ENCODE measurements around the gene BEND6. TPM values are rescaled to one million over a fixed set of nuclear protein-coding genes. Genes with fewer than 3 reads are reported as not detected.

BEND6 gene
- total RNA-seq, 1 experiment from 2014 or later, result 1.4 TPM

DNA sequence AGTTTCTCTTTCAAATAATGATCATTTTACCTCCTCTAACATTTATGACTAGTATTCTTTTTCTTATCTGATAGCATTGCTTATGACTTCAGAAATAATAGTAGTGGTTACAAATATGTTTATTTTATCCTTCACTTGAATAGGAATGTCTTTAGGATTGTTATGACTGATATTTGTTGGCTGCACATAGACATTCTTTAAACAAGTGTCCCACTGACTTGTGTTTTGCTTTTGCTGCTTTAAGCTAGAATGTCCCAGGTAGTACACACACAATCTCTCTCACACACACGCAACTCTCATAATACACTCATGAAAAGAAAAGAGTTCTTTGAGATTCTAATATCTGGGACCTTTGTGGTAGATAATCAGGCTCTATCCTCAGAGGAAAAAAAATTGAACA is 113.2 kb downstream of the BEND6 start:
- Histone ChIP-seq H2BK120ac (ENCODE audit: low read depth, low read length, poor library complexity, severe bottlenecking) (no peak overlapping the region), H4K5ac (ENCODE audit: insufficient read length, low read depth, low read length) (no peak overlapping the region), H3K23ac (ENCODE audit: insufficient read length, low read depth, low read length) (no peak overlapping the region), H4K20me1 (ENCODE audit: control insufficient read depth, insufficient read depth, insufficient read length) (no peaks in the 10 kb centered on the region), H3K79me2 (ENCODE audit: insufficient read depth, low read length) (no peaks in the 10 kb centered on the region), H3K27ac (ENCODE audit: insufficient read length, low read depth, low read length) (no peak overlapping the region), H3K56ac (ENCODE audit: insufficient read length, low read depth, low read length) (no peak overlapping the region), H3K27me3 (ENCODE audit: insufficient read depth, low read length) (no peaks in the 10 kb centered on the region), H2AK5ac (ENCODE audit: insufficient read length, low read length) (no peak overlapping the region), H3K14ac (ENCODE audit: insufficient read depth, low read length) (no peak overlapping the region), H2BK20ac (ENCODE audit: low read depth, low read length, poor library complexity, severe bottlenecking) (no peak overlapping the region), H2BK5ac (ENCODE audit: insufficient read length, low read length) (no peak overlapping the region), H3T11ph (ENCODE audit: low read length) (no peak overlapping the region), H3K23me2 (ENCODE audit: insufficient read length, low read depth, low read length, poor library complexity, severe bottlenecking) (no peaks in the 10 kb centered on the region), H2AFZ (ENCODE audit: low read length) (no peak overlapping the region), H4K8ac (replicated peaks; ENCODE audit: insufficient read length, low read depth, low read length) (no peak overlapping the region), H3K18ac (ENCODE audit: insufficient read length, low read depth, low read length) (no peak overlapping the region), H2BK12ac (ENCODE audit: insufficient read length, low read depth, low read length) (no peak overlapping the region), H4K91ac (ENCODE audit: insufficient read length, low read depth, low read length) (no peak overlapping the region), H3K4ac (ENCODE audit: low read depth, low read length) (no peak overlapping the region), H3K9ac (ENCODE audit: extremely low read depth, insufficient read length, low read length) (no peak overlapping the region), H3K4me2 (ENCODE audit: insufficient read depth, insufficient read length, low read length) (no peak overlapping the region), H3K9me3 (ENCODE audit: control insufficient read depth, low read depth, low read length) (no peaks in the 10 kb centered on the region), H2BK15ac (ENCODE audit: low read depth, low read length) (no peak overlapping the region), H3K4me1 (ENCODE audit: insufficient read depth, low read length) (peaks cover 9% of the 10 kb centered on the region; the same call in 1 of the 2 replicates), H3K79me1 (ENCODE audit: insufficient read depth, low read depth, low read length, poor library complexity, severe bottlenecking) (no peaks in the 10 kb centered on the region)
- DNase-seq, result no peak
- no CpG with 5 or more reads among the region's 1 CpG for WGBS (ENCODE audit: extremely low coverage, insufficient read length, low lambda C conversion rate)
- H3K36me3 Mint-ChIP-seq (ENCODE audit: insufficient read depth in 1 of 3, low read depth in 3 of 3), result peaks cover 8 to 15% (median 12%) of the 10 kb centered on the region in 3 experiments; a peak in 6 of 7 replicates
- 0 out of 5 replicates have a peak, but pooled peaks cover 0 to 3% of the 10 kb centered on the region in 2 experiments for H3K9me3 Mint-ChIP-seq
- TF ChIP-seq, protein P1, sequence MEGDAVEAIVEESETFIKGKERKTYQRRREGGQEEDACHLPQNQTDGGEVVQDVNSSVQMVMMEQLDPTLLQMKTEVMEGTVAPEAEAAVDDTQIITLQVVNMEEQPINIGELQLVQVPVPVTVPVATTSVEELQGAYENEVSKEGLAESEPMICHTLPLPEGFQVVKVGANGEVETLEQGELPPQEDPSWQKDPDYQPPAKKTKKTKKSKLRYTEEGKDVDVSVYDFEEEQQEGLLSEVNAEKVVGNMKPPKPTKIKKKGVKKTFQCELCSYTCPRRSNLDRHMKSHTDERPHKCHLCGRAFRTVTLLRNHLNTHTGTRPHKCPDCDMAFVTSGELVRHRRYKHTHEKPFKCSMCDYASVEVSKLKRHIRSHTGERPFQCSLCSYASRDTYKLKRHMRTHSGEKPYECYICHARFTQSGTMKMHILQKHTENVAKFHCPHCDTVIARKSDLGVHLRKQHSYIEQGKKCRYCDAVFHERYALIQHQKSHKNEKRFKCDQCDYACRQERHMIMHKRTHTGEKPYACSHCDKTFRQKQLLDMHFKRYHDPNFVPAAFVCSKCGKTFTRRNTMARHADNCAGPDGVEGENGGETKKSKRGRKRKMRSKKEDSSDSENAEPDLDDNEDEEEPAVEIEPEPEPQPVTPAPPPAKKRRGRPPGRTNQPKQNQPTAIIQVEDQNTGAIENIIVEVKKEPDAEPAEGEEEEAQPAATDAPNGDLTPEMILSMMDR (conservative IDR thresholded peaks at IDR 0.05), result no peak
- no peak overlapping the region for H3K4me3 Mint-ChIP-seq
- H3K4me1 Mint-ChIP-seq, result peaks cover 22 to 28% of the 10 kb centered on the region in 2 experiments
- peaks cover 2% of the 10 kb centered on the region; the same call in 1 of the 2 replicates for H3K27me3 Mint-ChIP-seq (ENCODE audit: low read depth)
- H3K27ac Mint-ChIP-seq, result no peak overlapping the region
